H9 (cell line): ENCODE data around the gene DNAJB4. TPM values are rescaled to one million over a fixed set of nuclear protein-coding genes. Genes with fewer than 3 reads are reported as not detected.

Experiments
- DNase-seq: peaks from one replicate; pipeline ENCODE4 v3.0.0-alpha.2; 2017
- H2AFZ ChIP-seq: one replicate; pipeline ENCODE4 v1.6.1; 2013; ENCODE audit warnings: mild to moderate bottlenecking, low read length, control low read depth, moderate library complexity
- H2AK5ac ChIP-seq: 2 replicates; pipeline ENCODE4 v1.6.1; 2013; ENCODE audit warnings: low read length, control low read depth, mixed read lengths; ENCODE audit not compliant: insufficient read length
- H2BK120ac ChIP-seq: one replicate; pipeline ENCODE4 v1.6.1; 2013; ENCODE audit warnings: low read depth, mild to moderate bottlenecking, low read length, control low read depth, inconsistent platforms; ENCODE audit not compliant: poor library complexity, severe bottlenecking
- H2BK12ac ChIP-seq: 2 replicates; pipeline ENCODE4 v1.6.1; 2013; ENCODE audit warnings: low read length, control low read depth, mixed read lengths, low read depth; ENCODE audit not compliant: insufficient read length
- H2BK15ac ChIP-seq: 2 replicates; pipeline ENCODE4 v1.6.1; 2013; ENCODE audit warnings: low read depth, low read length, control low read depth
- H2BK20ac ChIP-seq: one replicate; pipeline ENCODE4 v1.6.1; 2013; ENCODE audit warnings: low read depth, mild to moderate bottlenecking, low read length, control low read depth, inconsistent platforms; ENCODE audit not compliant: poor library complexity, severe bottlenecking
- H2BK5ac ChIP-seq: 2 replicates; pipeline ENCODE4 v1.6.1; 2013; ENCODE audit warnings: low read length, control low read depth, mixed read lengths; ENCODE audit not compliant: insufficient read length
- H3K14ac ChIP-seq: 2 replicates; pipeline ENCODE4 v1.6.1; 2013; ENCODE audit warnings: low read length, control low read depth; ENCODE audit not compliant: insufficient read depth
- H3K18ac ChIP-seq: 2 replicates; pipeline ENCODE4 v1.6.1; 2013; ENCODE audit warnings: low read depth, mild to moderate bottlenecking, mixed read lengths, low read length, control low read depth; ENCODE audit not compliant: insufficient read length
- H3K23ac ChIP-seq: 2 replicates; pipeline ENCODE4 v1.6.1; 2013; ENCODE audit warnings: low read length, control low read depth, mixed read lengths, low read depth; ENCODE audit not compliant: insufficient read length
- H3K23me2 ChIP-seq: 2 replicates; pipeline ENCODE4 v1.6.1; 2013; ENCODE audit warnings: low read depth, mild to moderate bottlenecking, mixed read lengths, low read length, control low read depth; ENCODE audit not compliant: insufficient read length, poor library complexity, severe bottlenecking
- H3K27ac ChIP-seq: 2 replicates; pipeline ENCODE4 v1.5.1; 2013; ENCODE audit warnings: low read length, control low read depth, mixed read lengths, low read depth; ENCODE audit not compliant: insufficient read length
- H3K27me3 ChIP-seq: 2 replicates; pipeline ENCODE4 v1.6.1; 2013; ENCODE audit warnings: low read length, control low read depth, inconsistent platforms; ENCODE audit not compliant: insufficient read depth
- H3K4ac ChIP-seq: 2 replicates; pipeline ENCODE4 v1.6.1; 2013; ENCODE audit warnings: low read depth, mild to moderate bottlenecking, control low read depth, inconsistent platforms, low read length, moderate library complexity
- H3K4me1 ChIP-seq: 2 replicates; pipeline ENCODE4 v1.6.1; 2013; ENCODE audit warnings: low read length, control low read depth, inconsistent platforms; ENCODE audit not compliant: insufficient read depth
- H3K4me2 ChIP-seq: 2 replicates; pipeline ENCODE4 v1.6.1; 2013; ENCODE audit warnings: low read length, control low read depth, mixed read lengths; ENCODE audit not compliant: insufficient read length, insufficient read depth
- H3K56ac ChIP-seq: 2 replicates; pipeline ENCODE4 v1.6.1; 2013; ENCODE audit warnings: low read depth, mild to moderate bottlenecking, mixed read lengths, low read length, control low read depth; ENCODE audit not compliant: insufficient read length
- H3K79me1 ChIP-seq: 2 replicates; pipeline ENCODE4 v1.6.1; 2013; ENCODE audit warnings: low read depth, mild to moderate bottlenecking, moderate library complexity, low read length, control low read depth, inconsistent platforms; ENCODE audit not compliant: insufficient read depth, poor library complexity, severe bottlenecking
- H3K79me2 ChIP-seq: 2 replicates; pipeline ENCODE4 v1.6.1; 2013; ENCODE audit warnings: low read length, control low read depth, inconsistent platforms; ENCODE audit not compliant: insufficient read depth
- H3K9ac ChIP-seq: 2 replicates; pipeline ENCODE4 v1.6.1; 2013; ENCODE audit warnings: low read length, control low read depth, mixed read lengths; ENCODE audit not compliant: insufficient read length; ENCODE audit errors: extremely low read depth
- H3K9me3 ChIP-seq: one replicate; pipeline ENCODE4 v1.6.1; 2013; ENCODE audit warnings: low read depth, low read length, inconsistent platforms; ENCODE audit not compliant: control insufficient read depth
- H3T11ph ChIP-seq: one replicate; pipeline ENCODE4 v1.6.1; 2013; ENCODE audit warnings: mild to moderate bottlenecking, low read length, control low read depth, inconsistent platforms
- H4K20me1 ChIP-seq: one replicate; pipeline ENCODE4 v1.6.1; 2013; ENCODE audit not compliant: control insufficient read depth, insufficient read length, insufficient read depth
- H4K5ac ChIP-seq: 2 replicates; pipeline ENCODE4 v1.6.1; 2013; ENCODE audit warnings: low read depth, mild to moderate bottlenecking, mixed read lengths, low read length, control low read depth; ENCODE audit not compliant: insufficient read length
- H4K8ac ChIP-seq: replicated peaks from 2 replicates; pipeline ENCODE4 v1.6.1; 2013; ENCODE audit warnings: low read length, control low read depth, mixed read lengths, low read depth; ENCODE audit not compliant: insufficient read length
- H4K91ac ChIP-seq: 2 replicates; pipeline ENCODE4 v1.6.1; 2013; ENCODE audit warnings: low read depth, mild to moderate bottlenecking, moderate library complexity, mixed read lengths, low read length, control low read depth; ENCODE audit not compliant: insufficient read length
- H3K27ac Mint-ChIP-seq, 3 experiments: 2 replicates in 2 of 3; 3 replicates in 1 of 3; pipeline ENCODE4 v1.8.0; 2020 to 2021; ENCODE audit warnings: mixed read lengths in 3 of 3, mild to moderate bottlenecking in 1 of 3, moderate library complexity in 1 of 3
- H3K27me3 Mint-ChIP-seq: 2 replicates; pipeline ENCODE4 v1.8.0; 2021; ENCODE audit warnings: low read depth, mild to moderate bottlenecking, moderate library complexity, mixed read lengths
- H3K36me3 Mint-ChIP-seq, 3 experiments: 2 replicates in 2 of 3; 3 replicates in 1 of 3; pipeline ENCODE4 v1.8.0; 2020 to 2021; ENCODE audit warnings: low read depth in 3 of 3, mixed read lengths in 3 of 3; ENCODE audit not compliant: insufficient read depth in 1 of 3
- H3K4me1 Mint-ChIP-seq, 2 experiments: 2 replicates each; pipeline ENCODE4 v1.8.0; 2020; ENCODE audit warnings: mixed read lengths in 2 of 2
- H3K4me3 Mint-ChIP-seq, 2 experiments: 2 replicates in 1 of 2; 3 replicates in 1 of 2; pipeline ENCODE4 v1.8.0; 2020 to 2021; ENCODE audit warnings: mild to moderate bottlenecking in 2 of 2, mixed read lengths in 2 of 2, moderate library complexity in 1 of 2
- H3K9me3 Mint-ChIP-seq, 2 experiments: 2 replicates in 1 of 2; 3 replicates in 1 of 2; pipeline ENCODE4 v1.8.0; 2020; ENCODE audit warnings: mild to moderate bottlenecking in 2 of 2, mixed read lengths in 2 of 2, moderate library complexity in 1 of 2
- CTCF ChIP-seq: fragments of 200-600 bp; sonication (generic); conservative IDR thresholded peaks from 3 replicates; pipeline ENCODE4 v1.8.0; 2021; ENCODE audit warnings: antibody characterized with exemption, mild to moderate bottlenecking
- WGBS: extraction: QIAGEN DNeasy Blood & Tissue Kit; methylation state at CpG from one replicate; pipeline ENCODE4 v1.1.7; 2013; ENCODE audit warnings: missing lambda C conversion rate, low lambda C conversion rate, mixed read lengths; ENCODE audit not compliant: insufficient read length; ENCODE audit errors: extremely low coverage; 5-methylcytosine and 5-hydroxymethylcytosine counted together
- total RNA-seq: library from RNA; stranded (reverse); gene quantifications from 2 replicates; pipeline ENCODE4 v1.2.1, GENCODE V29; 2021

Gene DNAJB4
- total RNA-seq, 1 experiment from 2014 or later: 8.1 TPM

GRCh38 chr1:78054972-78055371 is 50.2 kb downstream of the DNAJB4 start:
- Histone ChIP-seq H3K9me3 (no peaks in the 10 kb centered on the region), H4K91ac (no peak overlapping the region), H3K4me1 (no peaks in the 10 kb centered on the region), H2BK15ac (no peak overlapping the region), H2BK20ac (no peak overlapping the region), H3K4ac (no peak overlapping the region), H3K4me2 (no peak overlapping the region), H3T11ph (no peak overlapping the region), H3K56ac (no peak overlapping the region), H4K5ac (no peak overlapping the region), H2AK5ac (no peak overlapping the region), H3K23me2 (no peaks in the 10 kb centered on the region), H3K79me1 (no peaks in the 10 kb centered on the region), H4K8ac (no peak overlapping the region), H3K18ac (no peak overlapping the region), H2AFZ (no peak overlapping the region), H3K14ac (no peak overlapping the region), H3K79me2 (no peaks in the 10 kb centered on the region), H4K20me1 (no peaks in the 10 kb centered on the region), H2BK120ac (no peak overlapping the region), H2BK12ac (no peak overlapping the region), H3K27ac (no peak overlapping the region), H2BK5ac (no peak overlapping the region), H3K23ac (no peak overlapping the region), H3K9ac (no peak overlapping the region), H3K27me3 (no peaks in the 10 kb centered on the region)
- peaks cover 6% of the 10 kb centered on the region in 2 experiments; a peak in 2 of 4 replicates for H3K4me1 Mint-ChIP-seq
- no peak overlapping the region for H3K4me3 Mint-ChIP-seq
- H3K27me3 Mint-ChIP-seq: no peaks in the 10 kb centered on the region; the same call in 1 of the 2 replicates
- H3K9me3 Mint-ChIP-seq: no peaks in the 10 kb centered on the region
- no peak for TF ChIP-seq CTCF
- H3K36me3 Mint-ChIP-seq: no peaks in the 10 kb centered on the region
- DNase-seq: no peak
- H3K27ac Mint-ChIP-seq: no peak overlapping the region
- no CpG with 5 or more reads among the region's 2 CpGs for WGBS
